Loucy (cell line): ENCODE results near the gene MRPL47.
"Not testable (repeated sequence)": the region's sequence is repeated elsewhere in the genome, so short reads cannot be mapped to it uniquely, and the experiment has no call there.

Experiments
- H2AFZ ChIP-seq: fragments of 200-600 bp; sonication (generic); 2 replicates; pipeline ENCODE4 v1.6.0; 2016; ENCODE audit warnings: antibody characterized with exemption, mild to moderate bottlenecking, low read length, moderate library complexity
- H3F3A ChIP-seq: fragments of 200-600 bp; 2 replicates; pipeline ENCODE4 v1.6.0; 2016; ENCODE audit warnings: antibody characterized with exemption, low read depth, mild to moderate bottlenecking
- H3K27me3 ChIP-seq: fragments of 200-600 bp; sonication (generic); 2 replicates; pipeline ENCODE4 v1.6.1; 2014; ENCODE audit warnings: low read length, mild to moderate bottlenecking; ENCODE audit not compliant: insufficient read depth, poor library complexity, severe bottlenecking
- H3K36me3 ChIP-seq: fragments of 200-600 bp; sonication (generic); 2 replicates; pipeline ENCODE4 v1.6.1; 2016; ENCODE audit warnings: low read length; ENCODE audit not compliant: insufficient read depth
- H3K4me1 ChIP-seq: fragments of 200-600 bp; sonication (generic); 2 replicates; pipeline ENCODE4 v1.5.1; 2014; ENCODE audit warnings: low read length, mild to moderate bottlenecking; ENCODE audit not compliant: insufficient read depth, poor library complexity, severe bottlenecking
- H3K4me2 ChIP-seq: fragments of 200-600 bp; sonication (generic); 2 replicates; pipeline ENCODE4 v1.6.0; 2014; ENCODE audit warnings: antibody characterized with exemption, low read length, low read depth, mild to moderate bottlenecking; ENCODE audit not compliant: poor library complexity, severe bottlenecking
- H3K4me3 ChIP-seq: fragments of 200-600 bp; sonication (generic); 2 replicates; pipeline ENCODE4 v1.5.1; 2014; ENCODE audit warnings: low read length, mild to moderate bottlenecking, mixed read lengths; ENCODE audit not compliant: poor library complexity, severe bottlenecking
- H3K79me2 ChIP-seq: fragments of 200-600 bp; sonication (generic); 2 replicates; pipeline ENCODE4 v1.6.1; 2014; ENCODE audit warnings: low read length; ENCODE audit not compliant: insufficient read depth
- H3K9ac ChIP-seq: fragments of 200-600 bp; sonication (generic); 2 replicates; pipeline ENCODE4 v1.6.0; 2014; ENCODE audit warnings: mild to moderate bottlenecking, low read depth, low read length, moderate library complexity; ENCODE audit not compliant: poor library complexity, severe bottlenecking
- H3K9me2 ChIP-seq: fragments of 200-600 bp; sonication (generic); replicated peaks from 2 replicates; pipeline ENCODE4 v1.6.1; 2016; ENCODE audit warnings: low read depth, low read length, mixed read lengths
- H3K9me3 ChIP-seq: fragments of 200-600 bp; sonication (generic); 2 replicates; pipeline ENCODE4 v1.6.1; 2014; ENCODE audit warnings: mild to moderate bottlenecking, antibody characterized with exemption, low read length, low read depth; ENCODE audit not compliant: insufficient read depth
- H4K20me1 ChIP-seq: fragments of 200-600 bp; sonication (generic); 2 replicates; pipeline ENCODE4 v1.6.0; 2014; ENCODE audit warnings: antibody characterized with exemption, low read length, mild to moderate bottlenecking; ENCODE audit not compliant: insufficient read depth, poor library complexity, severe bottlenecking
- CTCF ChIP-seq: fragments of 200-600 bp; sonication (generic); conservative IDR thresholded peaks from 2 replicates; pipeline ENCODE4 v1.5.1; 2014; ENCODE audit warnings: mild to moderate bottlenecking, antibody characterized with exemption, low read length
- EZH2phosphoT487 ChIP-seq: fragments of 200-600 bp; IDR thresholded peaks from 2 replicates; pipeline ENCODE4 v1.6.1; 2018; ENCODE audit warnings: antibody characterized with exemption, mild to moderate bottlenecking, moderate library complexity, borderline replicate concordance

The MRPL47 gene

GRCh38 chr3:179651687-179652446 is 47.4 kb upstream of the MRPL47 start:
- peak overlapping the region; percentile 63 for H3K4me2 ChIP-seq
- no peaks in the 10 kb centered on the region for H3K9me2 ChIP-seq
- peaks cover 38% of the 10 kb centered on the region for H3K79me2 ChIP-seq
- H3K4me3 ChIP-seq: peak overlapping the region; percentile 90
- TF ChIP-seq CTCF (no peak), EZH2phosphoT487 (no peak)
- peak overlapping the region; percentile 70 for H3K9ac ChIP-seq
- peaks cover 23% of the 10 kb centered on the region for H4K20me1 ChIP-seq
- peaks cover 30% of the 10 kb centered on the region for H3K4me1 ChIP-seq
- H3K27me3 ChIP-seq: no peaks in the 10 kb centered on the region
- peaks cover 5% of the 10 kb centered on the region; the same call in 1 of the 2 replicates for H3F3A ChIP-seq
- H3K9me3 ChIP-seq: no peaks in the 10 kb centered on the region
- H3K36me3 ChIP-seq: no peaks in the 10 kb centered on the region
- H2AFZ ChIP-seq: peak overlapping the region; percentile 95

- Histone ChIP-seq H3F3A (peaks cover 2% of the 10 kb centered on the region; the same call in 1 of the 2 replicates), H3K4me2 (no peak overlapping the region), H3K4me1 (no peaks in the 10 kb centered on the region), H3K27me3 (no peaks in the 10 kb centered on the region), H3K9me2 (no peaks in the 10 kb centered on the region), H3K9ac (no peak overlapping the region), H3K9me3 (no peaks in the 10 kb centered on the region), H3K36me3 (no peaks in the 10 kb centered on the region), H3K79me2 (no peaks in the 10 kb centered on the region), H3K4me3 (no peak overlapping the region), H2AFZ (no peak overlapping the region), H4K20me1 (no peaks in the 10 kb centered on the region)
- TF ChIP-seq EZH2phosphoT487 (no peak), CTCF (no peak)
Observed at GRCh38 chr3:179646177-179646576, 41.7 kb upstream of the MRPL47 start.

GRCh38 chr3:179643837-179644236 is 39.4 kb upstream of the MRPL47 start:
- H2AFZ ChIP-seq, H3K4me1 ChIP-seq, H3K9me2 ChIP-seq, H3K4me3 ChIP-seq, H3F3A ChIP-seq, H3K9ac ChIP-seq, H3K79me2 ChIP-seq, H3K4me2 ChIP-seq, H4K20me1 ChIP-seq, H3K27me3 ChIP-seq, H3K36me3 ChIP-seq, H3K9me3 ChIP-seq: not testable (repeated sequence)

GRCh38 chr3:179642871-179643270 is 38.4 kb upstream of the MRPL47 start:
- Histone ChIP-seq H3K36me3 (no peaks in the 10 kb centered on the region), H3K79me2 (no peaks in the 10 kb centered on the region), H2AFZ (no peak overlapping the region), H4K20me1 (no peaks in the 10 kb centered on the region), H3K4me2 (no peak overlapping the region), H3K9me2 (no peaks in the 10 kb centered on the region), H3K4me1 (no peaks in the 10 kb centered on the region), H3F3A (no peaks in the 10 kb centered on the region), H3K4me3 (no peak overlapping the region), H3K9me3 (no peaks in the 10 kb centered on the region), H3K9ac (no peak overlapping the region), H3K27me3 (no peaks in the 10 kb centered on the region)
- TF ChIP-seq EZH2phosphoT487 (no peak), CTCF (no peak)
